Spleen (tissue), 7 donors: Measurements from ENCODE around the gene FRG2.

Source experiments
- POLR2A ChIP-seq, 3 donors: fragments of 450-650 bp; IDR thresholded peaks; one replicate each; pipeline ENCODE4 v1.5.1; 2017; ENCODE audit warnings: antibody characterized with exemption in 3 of 3, mild to moderate bottlenecking in 1 of 3
- POLR2AphosphoS5 ChIP-seq, 3 donors: sonication (generic); formaldehyde crosslinking; IDR thresholded peaks; one replicate each; pipeline ENCODE4 v1.5.1; 2017; ENCODE audit warnings: antibody characterized with exemption in 3 of 3
- TF ChIP-seq, protein P1 (sequence below), 11 experiments: fragments of 200-600 bp in 7 of 11; fragments of 450-650 bp in 4 of 11; sonication (generic) in 4 of 11; IDR thresholded peaks in 8 of 11; conservative IDR thresholded peaks in 3 of 11; 1 replicate in 7 of 11; 2 replicates in 4 of 11; pipeline versions ENCODE4 v1.4.0 to v1.8.0; 2016 to 2021; ENCODE audit warnings: antibody characterized with exemption in 11 of 11, inconsistent platforms in 4 of 11, mild to moderate bottlenecking in 1 of 11
- donor health status: DM: no; HTN: no; CAD: no; lungs with moderate emphysema.
- donor health status: DM: no; HTN: no; CAD: no.
- donor health status: DM: no; HTN: no; CAD: no.

DNA sequence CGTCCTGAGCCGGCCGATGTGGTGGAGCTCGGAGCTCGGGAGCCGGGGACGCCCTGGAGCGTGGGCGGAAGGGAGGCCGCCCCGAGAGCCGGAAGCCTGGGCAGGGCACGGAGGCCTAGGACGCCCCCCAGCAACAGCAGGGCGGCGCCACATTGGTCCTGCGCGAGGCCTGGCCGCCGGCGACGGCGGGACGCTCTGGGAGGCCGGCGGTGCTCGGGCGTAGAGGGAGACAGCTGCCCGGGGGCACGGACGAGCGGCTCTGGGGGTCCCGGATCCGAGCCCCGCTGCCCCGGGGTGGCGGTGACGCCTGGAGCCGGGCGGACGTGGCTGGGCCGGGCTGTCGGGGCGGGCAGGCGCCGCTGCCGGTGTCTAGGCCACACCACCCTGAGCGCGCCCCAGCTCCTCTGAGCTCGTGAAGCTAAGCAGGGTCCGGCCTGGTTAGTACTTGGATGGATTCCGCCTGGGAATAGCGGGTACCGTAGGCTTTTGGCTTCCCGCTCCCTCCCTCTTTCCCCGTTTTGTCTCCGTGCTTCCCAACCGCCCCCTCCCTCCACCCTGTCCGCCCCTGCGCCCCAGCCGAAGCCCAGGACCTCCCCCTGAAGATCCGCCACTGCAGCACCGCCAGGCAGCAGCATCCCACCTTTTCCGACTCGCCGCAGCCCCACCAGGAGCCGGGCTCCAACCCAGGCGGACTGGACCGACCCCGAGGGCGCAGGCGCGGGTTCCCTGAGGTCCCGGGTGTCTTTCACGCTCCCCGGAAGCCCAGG, 12.1 kb downstream of the FRG2 start:
- TF ChIP-seq POLR2A (IDR thresholded peaks at IDR 0.05) (no peak), POLR2AphosphoS5 (IDR thresholded peaks at IDR 0.05) (no peak)
- TF ChIP-seq, protein P1, sequence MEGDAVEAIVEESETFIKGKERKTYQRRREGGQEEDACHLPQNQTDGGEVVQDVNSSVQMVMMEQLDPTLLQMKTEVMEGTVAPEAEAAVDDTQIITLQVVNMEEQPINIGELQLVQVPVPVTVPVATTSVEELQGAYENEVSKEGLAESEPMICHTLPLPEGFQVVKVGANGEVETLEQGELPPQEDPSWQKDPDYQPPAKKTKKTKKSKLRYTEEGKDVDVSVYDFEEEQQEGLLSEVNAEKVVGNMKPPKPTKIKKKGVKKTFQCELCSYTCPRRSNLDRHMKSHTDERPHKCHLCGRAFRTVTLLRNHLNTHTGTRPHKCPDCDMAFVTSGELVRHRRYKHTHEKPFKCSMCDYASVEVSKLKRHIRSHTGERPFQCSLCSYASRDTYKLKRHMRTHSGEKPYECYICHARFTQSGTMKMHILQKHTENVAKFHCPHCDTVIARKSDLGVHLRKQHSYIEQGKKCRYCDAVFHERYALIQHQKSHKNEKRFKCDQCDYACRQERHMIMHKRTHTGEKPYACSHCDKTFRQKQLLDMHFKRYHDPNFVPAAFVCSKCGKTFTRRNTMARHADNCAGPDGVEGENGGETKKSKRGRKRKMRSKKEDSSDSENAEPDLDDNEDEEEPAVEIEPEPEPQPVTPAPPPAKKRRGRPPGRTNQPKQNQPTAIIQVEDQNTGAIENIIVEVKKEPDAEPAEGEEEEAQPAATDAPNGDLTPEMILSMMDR (IDR thresholded peaks at IDR 0.05 in 8 of 11, conservative IDR thresholded peaks at IDR 0.05 in 3 of 11) = no peak
